ENCODE results near the gene MEIKIN.

GRCh38 chr5:131791866-131792265, 153.6 kb downstream of the MEIKIN start:
- TF ChIP-seq CTCF (IDR thresholded peaks at IDR 0.05; ENCODE audit: low read depth, low read length, missing input control) (no peak), GABPA (IDR thresholded peaks at IDR 0.05 in 1 of 2, conservative IDR thresholded peaks at IDR 0.05 in 1 of 2) (no peak), EGR1 (IDR thresholded peaks at IDR 0.05; ENCODE audit: low read depth in 2 of 2) (no peak), TAF1 (conservative IDR thresholded peaks at IDR 0.05) (no peak), MAX (IDR thresholded peaks at IDR 0.05) (no peak), YY1 (IDR thresholded peaks at IDR 0.05) (no peak), RXRA (IDR thresholded peaks at IDR 0.05) (no peak), ATF3 (IDR thresholded peaks at IDR 0.05) (no peak), REST (IDR thresholded peaks at IDR 0.05) (no peak), SP1 (IDR thresholded peaks at IDR 0.05) (no peak), JUND (IDR thresholded peaks at IDR 0.05) (no peak), FOXA2 (IDR thresholded peaks at IDR 0.05) (no peak), FOXA1 (IDR thresholded peaks at IDR 0.05) (no peak), RAD21 (IDR thresholded peaks at IDR 0.05) (no peak)
